K562 (cell line): ENCODE results near the gene SLC2A9. TPM values are rescaled to one million over a fixed set of nuclear protein-coding genes. Genes with fewer than 3 reads are reported as not detected.

Source experiments
- ATAC-seq: fragments of 200-7000 bp; cut with Tn5 transposase; 3 replicates; pipeline ENCODE4 v1.9.1; 2020; ENCODE audit warnings: moderate library complexity
- BruUV-seq: library from RNA; stranded (reverse); fragments of 400-500 nt; replicated peaks from 2 replicates; lab custom pipeline; 2021; lab: Mats Ljungman, UMichigan
- CTCF ChIA-PET: fragments of 300-600 bp; formaldehyde crosslinking; extraction: SDS; loops from one replicate; lab custom pipeline; 2021; ENCODE audit warnings: low intra/inter-chr PET ratio; lab: Yijun Ruan, JAX
- POLR2A ChIA-PET: fragments of 300-600, 350-650 bp; sonication (Branson Sonifier 250); formaldehyde crosslinking; extraction: SDS; loops from one replicate; lab custom pipeline; 2021; ENCODE audit warnings: antibody characterized with exemption, inconsistent platforms; lab: Yijun Ruan, JAX
- DNase-seq, 4 experiments: peaks; one replicate each; pipeline versions ENCODE4 v3.0.0 to v3.0.0-alpha.2; 2011 to 2018; ENCODE audit warnings: low spot score in 3 of 4, mixed read lengths in 3 of 4; ENCODE audit errors: extremely low read depth in 1 of 4
- FAIRE-seq: peaks from 2 replicates; lab custom pipeline; 2011; peaks lifted over from hg19 to GRCh38; lab: Jason Lieb, UNC
- H2AFZ ChIP-seq: 2 replicates; pipeline ENCODE4 v1.6.0; 2011; ENCODE audit warnings: low read depth, low read length, control low read depth, inconsistent platforms
- H3K27ac ChIP-seq: fragments of 200-600 bp; 3 replicates; pipeline ENCODE4 v1.8.0; 2011; ENCODE audit warnings: low read depth, mild to moderate bottlenecking, control low read depth, inconsistent platforms, low read length, moderate library complexity, mixed read lengths; ENCODE audit errors: extremely low read depth
- H3K27me3 ChIP-seq, 2 experiments: fragments of 300-600 bp in 1 of 2; 2 replicates in 1 of 2; 3 replicates in 1 of 2; pipeline versions ENCODE4 v1.6.0 to v1.8.0; 2011; ENCODE audit warnings: inconsistent platforms in 2 of 2, low read length in 2 of 2, mild to moderate bottlenecking in 1 of 2, mixed read lengths in 1 of 2, moderate library complexity in 1 of 2; ENCODE audit not compliant: control insufficient read depth in 2 of 2, insufficient read depth in 2 of 2
- H3K36me3 ChIP-seq: fragments of 300-600 bp; 3 replicates; pipeline ENCODE4 v1.8.0; 2011; ENCODE audit warnings: mild to moderate bottlenecking, low read length, inconsistent platforms; ENCODE audit not compliant: control insufficient read depth, insufficient read depth
- H3K4me1 ChIP-seq, 2 experiments: fragments of 200-600 bp in 1 of 2; replicated peaks in 1 of 2; 2 replicates in 1 of 2; 3 replicates in 1 of 2; pipeline versions ENCODE4 v1.5.1 to v1.8.0; 2011; ENCODE audit warnings: inconsistent platforms in 2 of 2, low read length in 2 of 2, mild to moderate bottlenecking in 1 of 2, mixed read lengths in 1 of 2, moderate library complexity in 1 of 2; ENCODE audit not compliant: control insufficient read depth in 2 of 2, insufficient read depth in 2 of 2
- H3K4me2 ChIP-seq: 2 replicates; pipeline ENCODE4 v1.6.1; 2011; ENCODE audit warnings: low read length, control low read depth, inconsistent platforms, mixed read lengths; ENCODE audit not compliant: insufficient read depth
- H3K4me3 ChIP-seq: fragments of 200-600 bp; sonication (generic), shearing (Covaris generic); 2 replicates; pipeline ENCODE4 v1.5.1; 2016; ENCODE audit warnings: control low read depth, inconsistent platforms
- H3K79me2 ChIP-seq: fragments of 200-600 bp; 3 replicates; pipeline ENCODE4 v1.8.0; 2011; ENCODE audit warnings: low read length, inconsistent platforms; ENCODE audit not compliant: control insufficient read depth, insufficient read depth
- H3K9ac ChIP-seq, 2 experiments: 2 replicates each; pipeline versions ENCODE4 v1.6.0 to v1.6.1; 2011; ENCODE audit warnings: low read depth in 2 of 2, low read length in 2 of 2, control low read depth in 1 of 2, inconsistent platforms in 1 of 2, mild to moderate bottlenecking in 1 of 2, mixed read lengths in 1 of 2; ENCODE audit not compliant: insufficient read depth in 1 of 2
- H3K9me1 ChIP-seq: one replicate; pipeline ENCODE4 v1.6.0; 2011; ENCODE audit warnings: inconsistent platforms, mild to moderate bottlenecking, low read length, moderate library complexity; ENCODE audit not compliant: control insufficient read depth, insufficient read depth
- H3K9me3 ChIP-seq: replicated peaks from 2 replicates; pipeline ENCODE4 v1.5.1; 2011; ENCODE audit warnings: low read depth, low read length, inconsistent platforms; ENCODE audit not compliant: control insufficient read depth, insufficient read depth
- H4K20me1 ChIP-seq: replicated peaks from 2 replicates; pipeline ENCODE4 v1.6.1; 2011; ENCODE audit warnings: low read length, inconsistent platforms, mixed read lengths; ENCODE audit not compliant: control insufficient read depth, insufficient read depth
- CTCF ChIP-seq, 3 experiments: IDR thresholded peaks in 2 of 3; conservative IDR thresholded peaks in 1 of 3; 2 replicates each; pipeline ENCODE4 v1.5.1; 2011 to 2012; ENCODE audit warnings: low read length in 3 of 3, mild to moderate bottlenecking in 3 of 3, control low read depth in 2 of 3, improper control_type of control experiment in 1 of 3, inconsistent platforms in 1 of 3, low read depth in 1 of 3, mixed read lengths in 1 of 3, moderate library complexity in 1 of 3; ENCODE audit not compliant: insufficient read depth in 2 of 3
- FOSL1 ChIP-seq: fragments of 200-800 bp; sonication (Bioruptor generic); conservative IDR thresholded peaks from 2 replicates; pipeline ENCODE4 v1.6.1; 2016; ENCODE audit warnings: missing genetic modification characterization, missing compliant biosample characterization
- GABPB1 ChIP-seq: sonication (generic); formaldehyde crosslinking; IDR thresholded peaks from 2 replicates; pipeline ENCODE4 v1.8.0; 2022; ENCODE audit warnings: mild to moderate bottlenecking, missing genetic modification reagents
- GTF3C2 ChIP-seq: IDR thresholded peaks from 3 replicates; pipeline ENCODE4 v1.6.1; 2011; ENCODE audit warnings: borderline replicate concordance, mild to moderate bottlenecking, moderate library complexity; ENCODE audit not compliant: insufficient read length; ENCODE audit errors: extremely low read depth
- SMARCE1 ChIP-seq: fragments of 450-650 bp; IDR thresholded peaks from 2 replicates; pipeline ENCODE4 v1.7.1; 2016; ENCODE audit warnings: mild to moderate bottlenecking
- TCFL5 ChIP-seq: fragments of 250-450 bp; sonication (Bioruptor Pico); conservative IDR thresholded peaks from 2 replicates; pipeline ENCODE4 v1.6.1; 2021; ENCODE audit warnings: mild to moderate bottlenecking, moderate library complexity, matching md5 sums
- ZBTB40 ChIP-seq, 2 experiments: fragments of 450-650 bp in 1 of 2; sonication (generic) in 1 of 2; formaldehyde crosslinking in 1 of 2; IDR thresholded peaks; 2 replicates each; pipeline versions ENCODE4 v1.7.1 to v1.9.0; 2016 to 2022; ENCODE audit warnings: inconsistent platforms in 1 of 2, mild to moderate bottlenecking in 1 of 2, missing genetic modification reagents in 1 of 2
- WGBS: fragments of 100-300 bp; shearing (Covaris generic); methylation state at CpG from one replicate; pipeline ENCODE4 v1.1.6; 2016; ENCODE audit warnings: low coverage, mixed read lengths; ENCODE audit not compliant: insufficient coverage; ENCODE audit errors: missing lambda C conversion rate; 5-methylcytosine and 5-hydroxymethylcytosine counted together
- in situ Hi-C: fragments of 300-500 bp; cut with MboI; formaldehyde crosslinking; loops from 4 replicates; pipeline ENCODE4 v1.15.0; 2018; ENCODE audit warnings: inconsistent platforms, mixed read lengths
- intact Hi-C: fragments of 100-400 bp; cut with micrococcal nuclease; formaldehyde crosslinking; loops from 2 replicates; pipeline ENCODE4 v1.14.2; 2022
- polyA plus RNA-seq, 8 experiments: library from polyadenylated mRNA; depleted of rRNA in 4 of 8; stranded (reverse) in 5 of 8; unstranded in 3 of 8; fragments of >200 nt; fragmentation: Nextera tagmentation in 2 of 8; fragmentation: Illumina TruSeq in 1 of 8; extraction: Ambion mirVana in 2 of 8; extraction: Trizol in 1 of 8; gene quantifications; 2 replicates each; pipeline versions ENCODE4 v1.2.1 to v1.2.3, GENCODE V29; 2011 to 2014; ENCODE audit warnings: inconsistent platforms in 1 of 8, missing spikeins in 1 of 8
- total RNA-seq, 7 experiments: library from RNA; depleted of rRNA in 6 of 7; stranded (reverse); fragments of >200 nt in 6 of 7; fragmentation: Illumina TruSeq in 2 of 7; extraction: Trizol in 2 of 7; gene quantifications; 2 replicates each; pipeline versions ENCODE4 v1.2.1 to v1.2.3, GENCODE V29; 2011 to 2021; ENCODE audit warnings: low replicate concordance in 1 of 7

The SLC2A9 gene
- total and polyA plus RNA-seq, 9 of the 15 experiments (the other 6 are each of a cell fraction or from before 2014, with no cell fraction given): 0.15 to 1.9 (median 0.76) TPM

GRCh38 chr4:10036807-10037342 lies 15.6 kb upstream of the SLC2A9 start:
- intact Hi-C loops (no loop called here), in situ Hi-C loops (no loop called here)
- Histone ChIP-seq H3K4me2 (no peak overlapping the region), H3K79me2 (no peaks in the 10 kb centered on the region), H3K9me1 (no peaks in the 10 kb centered on the region), H3K9me3 (no peaks in the 10 kb centered on the region), H3K36me3 (no peaks in the 10 kb centered on the region), H3K9ac (no peak overlapping the region), H3K4me1 (peaks cover 7 to 14% of the 10 kb centered on the region in 2 experiments; a peak in 4 of 5 replicates), H2AFZ (no peak overlapping the region), H4K20me1 (no peaks in the 10 kb centered on the region), H3K27me3 (peaks cover 18 to 60% of the 10 kb centered on the region in 2 experiments; a peak in 4 of 5 replicates), H3K4me3 (no peak overlapping the region), H3K27ac (no peak overlapping the region)
- no peak for ATAC-seq
- no peak for FAIRE-seq
- ChIA-PET CTCF (no interaction called here), POLR2A (no interaction called here)
- no TSS peak for BruUV-seq
- whole genome bisulfite sequencing: 8% methylated on average over 10 of the region's 10 CpGs
- no peak for DNase-seq
- no peak for TF ChIP-seq TCFL5 (CRISPR knock-in tag)
- no peak for TF ChIP-seq SMARCE1
- no peak for TF ChIP-seq GABPB1
- no peak for TF ChIP-seq GTF3C2
- no peak for TF ChIP-seq ZBTB40 (IDR thresholded peaks at IDR 0.05)
- no peak for TF ChIP-seq ZBTB40 (CRISPR knock-in tag; IDR thresholded peaks at IDR 0.05)
- TF ChIP-seq CTCF (IDR thresholded peaks at IDR 0.05 in 2 of 3, conservative IDR thresholded peaks at IDR 0.05 in 1 of 3; ENCODE audit: insufficient read depth in 2 of 3, low read depth in 1 of 3, low read length in 3 of 3): no peak
- TF ChIP-seq FOSL1 (tag): no peak
